ENCODE measurements around the gene RAD51B.

Gene RAD51B

GRCh38 chr14:68575426-68575825, 755.8 kb downstream of the RAD51B start:
- DNase-seq = no peak

GRCh38 chr14:68576031-68576430, 756.5 kb downstream of the RAD51B start:
- DNase-seq = no peak

GRCh38 chr14:68576496-68577244, 757.1 kb downstream of the RAD51B start:
- no peak for DNase-seq

GRCh38 chr14:68577802-68578541, 758.4 kb downstream of the RAD51B start:
- DNase-seq = no peak

GRCh38 chr14:68578597-68578996, 759.0 kb downstream of the RAD51B start:
- no peak for DNase-seq

GRCh38 chr14:68580096-68580645, 760.6 kb downstream of the RAD51B start:
- no peak for DNase-seq

- DNase-seq = no peak
These were observed 761.1 kb downstream of the RAD51B start for GRCh38 chr14:68580671-68581070.

GRCh38 chr14:68583548-68584280, 764.1 kb downstream of the RAD51B start:
- DNase-seq = no peak

GRCh38 chr14:68584786-68585185, 765.2 kb downstream of the RAD51B start:
- DNase-seq = no peak

- no peak for DNase-seq
These were observed 766.1 kb downstream of the RAD51B start for GRCh38 chr14:68585690-68586089.

- no peak for DNase-seq
These were observed 767.5 kb downstream of the RAD51B start for GRCh38 chr14:68586896-68587751.

- no peak for DNase-seq
These were observed 768.4 kb downstream of the RAD51B start for GRCh38 chr14:68587931-68588330.

- no peak for DNase-seq
These were observed 770.0 kb downstream of the RAD51B start for GRCh38 chr14:68589447-68590200.

- DNase-seq = no peak
These were observed 770.6 kb downstream of the RAD51B start for GRCh38 chr14:68590201-68590522.

GRCh38 chr14:68591786-68592185, 772.2 kb downstream of the RAD51B start:
- no peak for DNase-seq

GRCh38 chr14:68592948-68593556, 773.5 kb downstream of the RAD51B start:
- DNase-seq = no peak

GRCh38 chr14:68593806-68594536, 774.4 kb downstream of the RAD51B start:
- DNase-seq = no peak

GRCh38 chr14:68594737-68595380, 775.3 kb downstream of the RAD51B start:
- no peak for DNase-seq

GRCh38 chr14:68596211-68596610, 776.6 kb downstream of the RAD51B start:
- DNase-seq = no peak

GRCh38 chr14:68596701-68597100, 777.1 kb downstream of the RAD51B start:
- DNase-seq = no peak
